GM12892 (cell line): ENCODE results near the gene TEPSIN.

Experiments
- DNase-seq: peaks from one replicate; pipeline ENCODE4 v3.0.0; 2011; ENCODE audit not compliant: insufficient read length
- FAIRE-seq: peaks from 2 replicates; lab custom pipeline; 2011; peaks lifted over from hg19 to GRCh38; lab: Jason Lieb, UNC
- POLR2A ChIP-seq: IDR thresholded peaks from 2 replicates; pipeline ENCODE4 v1.6.1; 2011; ENCODE audit warnings: low read depth, low read length, control low read depth
- POLR2AphosphoS5 ChIP-seq: IDR thresholded peaks from 2 replicates; pipeline ENCODE4 v1.6.1; 2011; ENCODE audit warnings: low read depth, low read length, control low read depth
- TAF1 ChIP-seq: IDR thresholded peaks from 2 replicates; pipeline ENCODE4 v1.6.1; 2011; ENCODE audit warnings: low read depth, mild to moderate bottlenecking, control low read depth, low read length, borderline replicate concordance

The TEPSIN gene

GRCh38 chr17:81221842-81222619, 16.8 kb downstream of the TEPSIN start:
- no peak for DNase-seq
- TF ChIP-seq POLR2AphosphoS5 (no peak), TAF1 (no peak), POLR2A (no peak)
- FAIRE-seq = no peak

- no peak for FAIRE-seq
- TF ChIP-seq POLR2A (no peak), TAF1 (no peak), POLR2AphosphoS5 (no peak)
- no peak for DNase-seq
Measured at GRCh38 chr17:81221371-81221841, 17.4 kb downstream of the TEPSIN start.

GRCh38 chr17:81219476-81220180, 19.2 kb downstream of the TEPSIN start:
- no peak for FAIRE-seq
- TF ChIP-seq TAF1 = no peak
- no peak for TF ChIP-seq POLR2AphosphoS5
- TF ChIP-seq POLR2A = no peak

GRCh38 chr17:81218991-81219390, 19.9 kb downstream of the TEPSIN start:
- FAIRE-seq (no peak), DNase-seq (no peak)
- TF ChIP-seq POLR2AphosphoS5 = no peak
- no peak for TF ChIP-seq POLR2A
- TF ChIP-seq TAF1 = no peak

More at GRCh38 chr17:81219476-81220180, 19.2 kb downstream of the TEPSIN start:
- DNase-seq = no peak

GRCh38 chr17:81218459-81218858, 20.4 kb downstream of the TEPSIN start:
- no peak for TF ChIP-seq POLR2AphosphoS5
- TF ChIP-seq POLR2A = no peak
- no peak for TF ChIP-seq TAF1
- DNase-seq (no peak), FAIRE-seq (no peak)

GRCh38 chr17:81217491-81217890, 21.4 kb downstream of the TEPSIN start:
- TF ChIP-seq POLR2A (no peak), TAF1 (no peak), POLR2AphosphoS5 (no peak)

GRCh38 chr17:81213978-81214377, 24.9 kb downstream of the TEPSIN start:
- TF ChIP-seq POLR2A = no peak
- no peak for TF ChIP-seq TAF1
- TF ChIP-seq POLR2AphosphoS5 = no peak
- DNase-seq (no peak), FAIRE-seq (no peak)

More at GRCh38 chr17:81217491-81217890, 21.4 kb downstream of the TEPSIN start:
- FAIRE-seq = no peak
- no peak for DNase-seq

GRCh38 chr17:81212365-81212764, 26.5 kb downstream of the TEPSIN start:
- DNase-seq = no peak
- no peak for TF ChIP-seq POLR2A
- FAIRE-seq = no peak

GRCh38 chr17:81210868-81211267, 28.0 kb downstream of the TEPSIN start:
- FAIRE-seq (no peak), DNase-seq (no peak)
- TF ChIP-seq POLR2A (no peak), TAF1 (no peak), POLR2AphosphoS5 (no peak)

- FAIRE-seq = no peak
- TF ChIP-seq TAF1 (no peak), POLR2A (no peak), POLR2AphosphoS5 (no peak)
Measured at GRCh38 chr17:81210466-81210865, 28.4 kb downstream of the TEPSIN start.

GRCh38 chr17:81209141-81209540, 29.7 kb downstream of the TEPSIN start:
- FAIRE-seq (no peak), DNase-seq (no peak)
- no peak for TF ChIP-seq POLR2A
- TF ChIP-seq TAF1 = no peak
- TF ChIP-seq POLR2AphosphoS5 = no peak

More at GRCh38 chr17:81210466-81210865, 28.4 kb downstream of the TEPSIN start:
- DNase-seq = no peak

- DNase-seq (no peak), FAIRE-seq (no peak)
- TF ChIP-seq POLR2A (no peak), TAF1 (no peak), POLR2AphosphoS5 (no peak)
Measured at GRCh38 chr17:81208651-81209050, 30.2 kb downstream of the TEPSIN start.
